K562 (cell line): Measurements from ENCODE around the gene GALM. TPM values are rescaled to one million over a fixed set of nuclear protein-coding genes. Genes with fewer than 3 reads are reported as not detected.

ENCODE experiments used
- ATAC-seq: fragments of 200-7000 bp; cut with Tn5 transposase; 3 replicates; pipeline ENCODE4 v1.9.1; 2020; ENCODE audit warnings: moderate library complexity
- BruUV-seq: library from RNA; stranded (reverse); fragments of 400-500 nt; replicated peaks from 2 replicates; lab custom pipeline; 2021; lab: Mats Ljungman, UMichigan
- CTCF ChIA-PET: fragments of 300-600 bp; formaldehyde crosslinking; extraction: SDS; loops from one replicate; lab custom pipeline; 2021; ENCODE audit warnings: low intra/inter-chr PET ratio; lab: Yijun Ruan, JAX
- POLR2A ChIA-PET: fragments of 300-600, 350-650 bp; sonication (Branson Sonifier 250); formaldehyde crosslinking; extraction: SDS; loops from one replicate; lab custom pipeline; 2021; ENCODE audit warnings: antibody characterized with exemption, inconsistent platforms; lab: Yijun Ruan, JAX
- DNase-seq, 4 experiments: peaks; one replicate each; pipeline versions ENCODE4 v3.0.0 to v3.0.0-alpha.2; 2011 to 2018; ENCODE audit warnings: low spot score in 3 of 4, mixed read lengths in 3 of 4; ENCODE audit errors: extremely low read depth in 1 of 4
- FAIRE-seq: peaks from 2 replicates; lab custom pipeline; 2011; peaks lifted over from hg19 to GRCh38; lab: Jason Lieb, UNC
- H2AFZ ChIP-seq: 2 replicates; pipeline ENCODE4 v1.6.0; 2011; ENCODE audit warnings: low read depth, low read length, control low read depth, inconsistent platforms
- H3K27ac ChIP-seq: fragments of 200-600 bp; 3 replicates; pipeline ENCODE4 v1.8.0; 2011; ENCODE audit warnings: low read depth, mild to moderate bottlenecking, control low read depth, inconsistent platforms, low read length, moderate library complexity, mixed read lengths; ENCODE audit errors: extremely low read depth
- H3K27me3 ChIP-seq, 2 experiments: fragments of 300-600 bp in 1 of 2; 2 replicates in 1 of 2; 3 replicates in 1 of 2; pipeline versions ENCODE4 v1.6.0 to v1.8.0; 2011; ENCODE audit warnings: inconsistent platforms in 2 of 2, low read length in 2 of 2, mild to moderate bottlenecking in 1 of 2, mixed read lengths in 1 of 2, moderate library complexity in 1 of 2; ENCODE audit not compliant: control insufficient read depth in 2 of 2, insufficient read depth in 2 of 2
- H3K36me3 ChIP-seq: fragments of 300-600 bp; 3 replicates; pipeline ENCODE4 v1.8.0; 2011; ENCODE audit warnings: mild to moderate bottlenecking, low read length, inconsistent platforms; ENCODE audit not compliant: control insufficient read depth, insufficient read depth
- H3K4me1 ChIP-seq, 2 experiments: fragments of 200-600 bp in 1 of 2; replicated peaks in 1 of 2; 2 replicates in 1 of 2; 3 replicates in 1 of 2; pipeline versions ENCODE4 v1.5.1 to v1.8.0; 2011; ENCODE audit warnings: inconsistent platforms in 2 of 2, low read length in 2 of 2, mild to moderate bottlenecking in 1 of 2, mixed read lengths in 1 of 2, moderate library complexity in 1 of 2; ENCODE audit not compliant: control insufficient read depth in 2 of 2, insufficient read depth in 2 of 2
- H3K4me2 ChIP-seq: 2 replicates; pipeline ENCODE4 v1.6.1; 2011; ENCODE audit warnings: low read length, control low read depth, inconsistent platforms, mixed read lengths; ENCODE audit not compliant: insufficient read depth
- H3K4me3 ChIP-seq: fragments of 200-600 bp; sonication (generic), shearing (Covaris generic); 2 replicates; pipeline ENCODE4 v1.5.1; 2016; ENCODE audit warnings: control low read depth, inconsistent platforms
- H3K79me2 ChIP-seq: fragments of 200-600 bp; 3 replicates; pipeline ENCODE4 v1.8.0; 2011; ENCODE audit warnings: low read length, inconsistent platforms; ENCODE audit not compliant: control insufficient read depth, insufficient read depth
- H3K9ac ChIP-seq, 2 experiments: 2 replicates each; pipeline versions ENCODE4 v1.6.0 to v1.6.1; 2011; ENCODE audit warnings: low read depth in 2 of 2, low read length in 2 of 2, control low read depth in 1 of 2, inconsistent platforms in 1 of 2, mild to moderate bottlenecking in 1 of 2, mixed read lengths in 1 of 2; ENCODE audit not compliant: insufficient read depth in 1 of 2
- H3K9me1 ChIP-seq: one replicate; pipeline ENCODE4 v1.6.0; 2011; ENCODE audit warnings: inconsistent platforms, mild to moderate bottlenecking, low read length, moderate library complexity; ENCODE audit not compliant: control insufficient read depth, insufficient read depth
- H3K9me3 ChIP-seq: replicated peaks from 2 replicates; pipeline ENCODE4 v1.5.1; 2011; ENCODE audit warnings: low read depth, low read length, inconsistent platforms; ENCODE audit not compliant: control insufficient read depth, insufficient read depth
- H4K20me1 ChIP-seq: replicated peaks from 2 replicates; pipeline ENCODE4 v1.6.1; 2011; ENCODE audit warnings: low read length, inconsistent platforms, mixed read lengths; ENCODE audit not compliant: control insufficient read depth, insufficient read depth
- ETV1 ChIP-seq: fragments of 450-650 bp; conservative IDR thresholded peaks from 2 replicates; pipeline ENCODE4 v1.6.1; 2016; ENCODE audit warnings: missing genetic modification characterization, control low read depth, low read depth, missing compliant biosample characterization
- HDAC3 ChIP-seq: fragments of 450-650 bp; IDR thresholded peaks from 2 replicates; pipeline ENCODE4 v1.6.1; 2018; ENCODE audit warnings: borderline replicate concordance, mild to moderate bottlenecking, moderate library complexity; ENCODE audit not compliant: partially characterized antibody
- PHF21A ChIP-seq: fragments of 450-650 bp; IDR thresholded peaks from 2 replicates; pipeline ENCODE4 v1.6.1; 2017; ENCODE audit warnings: low read depth, borderline replicate concordance
- WHSC1 ChIP-seq: IDR thresholded peaks from one replicate; pipeline ENCODE4 v1.6.1; 2012; ENCODE audit warnings: low read length, control low read depth, inconsistent platforms
- ZNF140 ChIP-seq: fragments of 250-450 bp; sonication (Bioruptor Pico); IDR thresholded peaks from 2 replicates; pipeline ENCODE4 v1.8.0; 2021; ENCODE audit warnings: moderate library complexity, mild to moderate bottlenecking, inconsistent platforms
- ZNF165 ChIP-seq: fragments of 250-450 bp; sonication (Bioruptor Pico); IDR thresholded peaks from 2 replicates; pipeline ENCODE4 v1.4.0; 2020; ENCODE audit warnings: borderline replicate concordance
- ZNF444 ChIP-seq: fragments of 250-450 bp; sonication (Bioruptor Pico); IDR thresholded peaks from 2 replicates; pipeline ENCODE4 v1.4.0; 2020; ENCODE audit warnings: mild to moderate bottlenecking, moderate library complexity
- ZNF695 ChIP-seq: fragments of 450-650 bp; formaldehyde crosslinking; IDR thresholded peaks from 2 replicates; pipeline ENCODE4 v1.4.0; 2020; ENCODE audit warnings: mild to moderate bottlenecking, moderate library complexity
- WGBS: fragments of 100-300 bp; shearing (Covaris generic); methylation state at CpG from one replicate; pipeline ENCODE4 v1.1.6; 2016; ENCODE audit warnings: low coverage, mixed read lengths; ENCODE audit not compliant: insufficient coverage; ENCODE audit errors: missing lambda C conversion rate; 5-methylcytosine and 5-hydroxymethylcytosine counted together
- in situ Hi-C: fragments of 300-500 bp; cut with MboI; formaldehyde crosslinking; loops from 4 replicates; pipeline ENCODE4 v1.15.0; 2018; ENCODE audit warnings: inconsistent platforms, mixed read lengths
- intact Hi-C: fragments of 100-400 bp; cut with micrococcal nuclease; formaldehyde crosslinking; loops from 2 replicates; pipeline ENCODE4 v1.14.2; 2022
- polyA plus RNA-seq, 8 experiments: library from polyadenylated mRNA; depleted of rRNA in 4 of 8; stranded (reverse) in 5 of 8; unstranded in 3 of 8; fragments of >200 nt; fragmentation: Nextera tagmentation in 2 of 8; fragmentation: Illumina TruSeq in 1 of 8; extraction: Ambion mirVana in 2 of 8; extraction: Trizol in 1 of 8; gene quantifications; 2 replicates each; pipeline versions ENCODE4 v1.2.1 to v1.2.3, GENCODE V29; 2011 to 2014; ENCODE audit warnings: inconsistent platforms in 1 of 8, missing spikeins in 1 of 8
- total RNA-seq, 7 experiments: library from RNA; depleted of rRNA in 6 of 7; stranded (reverse); fragments of >200 nt in 6 of 7; fragmentation: Illumina TruSeq in 2 of 7; extraction: Trizol in 2 of 7; gene quantifications; 2 replicates each; pipeline versions ENCODE4 v1.2.1 to v1.2.3, GENCODE V29; 2011 to 2021; ENCODE audit warnings: low replicate concordance in 1 of 7

Gene GALM
- total and polyA plus RNA-seq, 9 of the 15 experiments (the other 6 are each of a cell fraction or from before 2014, with no cell fraction given) = 22.1 to 51.7 (median 27.9) TPM

- H3K36me3 ChIP-seq = peaks cover 24% of the 10 kb centered on the region
- TF ChIP-seq ZNF695 (CRISPR knock-in tag) (no peak), WHSC1 (no peak), PHF21A (no peak), ZNF444 (CRISPR knock-in tag) (no peak), HDAC3 (no peak), ZNF140 (no peak), ZNF165 (CRISPR knock-in tag) (no peak), ETV1 (tag) (no peak)
- TF ChIP-seq, all 486 proteins: peak for 0
- Histone ChIP-seq H3K79me2 (no peaks in the 10 kb centered on the region), H2AFZ (no peak overlapping the region), H3K27me3 (no peaks in the 10 kb centered on the region), H4K20me1 (no peaks in the 10 kb centered on the region), H3K9me3 (no peaks in the 10 kb centered on the region), H3K4me2 (no peak overlapping the region), H3K27ac (no peak overlapping the region), H3K4me3 (no peak overlapping the region), H3K4me1 (no peaks in the 10 kb centered on the region), H3K9me1 (no peaks in the 10 kb centered on the region), H3K9ac (no peak overlapping the region)
- intact Hi-C loops (no loop called here), in situ Hi-C loops (loop anchor here (10.0 to 25.0 kb wide), 2 partner anchors 427 to 744 kb away; no protein-coding TSS in a partner anchor)
- 78% methylated on average over 14 of the region's 14 CpGs for WGBS
- ATAC-seq (no peak), FAIRE-seq (no peak), DNase-seq (no peak)
- POLR2A ChIA-PET = interaction anchor here (0.6 to 1.6 kb wide), 7 partner anchors 12 to 1791 kb away, joined by 3 to 7 read pairs (median 3); no protein-coding TSS in a partner anchor
- BruUV-seq = no TSS peak
- CTCF ChIA-PET = interaction anchor here (0.6 kb wide), 2 partner anchors 9 to 12 kb away, joined by 3 read pairs; no protein-coding TSS in a partner anchor
These were observed 65.8 kb downstream of the GALM start for GRCh38 chr2:38731684-38732221.
